Brain microvascular endothelial cell (primary cell): Measurements from ENCODE around the gene PEA15.

ENCODE experiments used
- DNase-seq: peaks from one replicate; pipeline ENCODE4 v3.0.0-alpha.2; 2020
- H3K27ac ChIP-seq: fragments of 250-450 bp; sonication (Bioruptor Pico); 2 replicates; pipeline ENCODE4 v1.5.1; 2020; ENCODE audit warnings: mild to moderate bottlenecking, moderate library complexity
- H3K27me3 ChIP-seq: fragments of 250-450 bp; sonication (Bioruptor Pico); replicated peaks from 2 replicates; pipeline ENCODE4 v1.5.1; 2020; ENCODE audit warnings: mild to moderate bottlenecking
- H3K36me3 ChIP-seq: fragments of 250-450 bp; sonication (Bioruptor Pico); replicated peaks from 2 replicates; pipeline ENCODE4 v1.5.1; 2020; ENCODE audit warnings: mild to moderate bottlenecking
- H3K4me3 ChIP-seq: 2 replicates; pipeline ENCODE4 v1.5.1; 2011; ENCODE audit warnings: low read depth, mild to moderate bottlenecking, control low read depth, low read length, moderate library complexity
- CTCF ChIP-seq: IDR thresholded peaks from 2 replicates; pipeline ENCODE4 v1.5.1; 2011; ENCODE audit warnings: low read depth, mild to moderate bottlenecking, moderate library complexity, low read length, control low read depth, inconsistent platforms; ENCODE audit errors: missing control alignments
- in situ Hi-C: cut with HindIII; loops from 2 replicates; pipeline ENCODE4 v1.10.0; 2017; ENCODE audit warnings: low sequenced_read_pairs, low pct_ligation_motif_present

PEA15 gene

GRCh38 chr1:160191756-160192155 is 13.4 kb upstream of the PEA15 start:
- no peak for DNase-seq
- in situ Hi-C loops = no loop called here
- no peak overlapping the region for H3K27ac ChIP-seq
- H3K27me3 ChIP-seq = no peaks in the 10 kb centered on the region
- no peak for TF ChIP-seq CTCF
- H3K4me3 ChIP-seq = no peak overlapping the region
- no peaks in the 10 kb centered on the region for H3K36me3 ChIP-seq

- H3K36me3 ChIP-seq = no peaks in the 10 kb centered on the region
- no peak overlapping the region for H3K27ac ChIP-seq
- H3K27me3 ChIP-seq = no peaks in the 10 kb centered on the region
- no peak for TF ChIP-seq CTCF
- in situ Hi-C loops = no loop called here
- H3K4me3 ChIP-seq = no peak overlapping the region
- DNase-seq = no peak
Observed at GRCh38 chr1:160192234-160192633, 12.9 kb upstream of the PEA15 start.

- peak; percentile 97 for TF ChIP-seq CTCF
- Histone ChIP-seq H3K27ac (no peak overlapping the region), H3K27me3 (no peaks in the 10 kb centered on the region), H3K4me3 (no peak overlapping the region), H3K36me3 (no peaks in the 10 kb centered on the region)
- DNase-seq = peak; percentile 77
- in situ Hi-C loops = no loop called here
Observed at GRCh38 chr1:160193091-160193819, 11.9 kb upstream of the PEA15 start.

- TF ChIP-seq CTCF = no peak
- no peaks in the 10 kb centered on the region for H3K27me3 ChIP-seq
- in situ Hi-C loops = no loop called here
- no peak for DNase-seq
- no peak overlapping the region for H3K27ac ChIP-seq
- H3K4me3 ChIP-seq = no peak overlapping the region
- no peaks in the 10 kb centered on the region for H3K36me3 ChIP-seq
Observed at GRCh38 chr1:160193832-160194736, 11.1 kb upstream of the PEA15 start.

GRCh38 chr1:160194737-160195059 is 10.5 kb upstream of the PEA15 start:
- Histone ChIP-seq H3K27ac (no peak overlapping the region), H3K27me3 (no peaks in the 10 kb centered on the region), H3K36me3 (no peaks in the 10 kb centered on the region), H3K4me3 (no peak overlapping the region)
- no peak for DNase-seq
- in situ Hi-C loops = no loop called here
- TF ChIP-seq CTCF = no peak
